Stimulated activated CD4-positive, alpha-beta T cell treated with anti-CD3 and anti-CD28 coated beads, Interleukin-1b, Interleukin-23, amount 100 ng/mL, for 48 hours (primary cell): ENCODE measurements around the gene NR5A2.

Source experiments
- DNase-seq: peaks from one replicate; pipeline ENCODE4 v3.0.0-alpha.2; 2020

Gene NR5A2

DNA sequence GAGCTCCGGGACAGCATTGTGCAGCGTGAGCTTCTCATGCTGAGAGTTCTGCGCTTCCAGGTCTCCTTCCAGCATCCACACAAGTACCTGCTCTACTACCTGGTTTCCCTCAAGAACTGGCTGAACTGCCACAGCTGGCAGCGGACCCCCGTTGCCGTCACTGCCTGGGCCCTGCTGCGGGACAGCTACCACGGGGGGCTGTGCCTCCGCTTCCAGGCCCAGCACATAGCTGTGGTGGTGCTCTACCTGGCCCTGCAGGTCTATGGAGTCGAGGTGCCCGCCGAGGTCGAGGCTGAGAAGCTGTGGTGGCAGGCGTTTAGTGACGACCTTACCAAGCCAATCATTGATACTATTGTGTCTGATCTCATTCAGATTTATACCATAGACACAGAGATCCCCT, 186.4 kb downstream of the NR5A2 start:
- DNase-seq: no peak

DNA sequence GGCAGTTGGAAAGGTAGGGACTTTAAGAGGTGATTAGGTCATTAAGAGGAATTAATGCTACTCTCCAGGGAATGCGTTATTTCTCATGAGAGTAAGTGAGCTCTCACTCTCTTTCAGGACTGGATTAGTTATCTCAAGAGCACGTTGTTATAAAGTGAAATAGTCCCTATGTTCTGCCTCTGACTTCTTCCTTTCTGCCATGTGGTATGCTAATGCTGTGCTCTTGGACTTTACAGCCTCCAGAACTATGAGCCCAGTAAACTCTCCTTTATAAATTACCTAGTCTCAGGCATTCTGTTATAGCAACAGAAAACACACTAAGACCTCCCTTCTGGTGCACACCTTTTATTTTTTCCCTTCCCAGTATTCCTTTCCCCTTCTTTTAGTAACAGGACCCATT, 187.8 kb downstream of the NR5A2 start:
- no peak for DNase-seq

DNA sequence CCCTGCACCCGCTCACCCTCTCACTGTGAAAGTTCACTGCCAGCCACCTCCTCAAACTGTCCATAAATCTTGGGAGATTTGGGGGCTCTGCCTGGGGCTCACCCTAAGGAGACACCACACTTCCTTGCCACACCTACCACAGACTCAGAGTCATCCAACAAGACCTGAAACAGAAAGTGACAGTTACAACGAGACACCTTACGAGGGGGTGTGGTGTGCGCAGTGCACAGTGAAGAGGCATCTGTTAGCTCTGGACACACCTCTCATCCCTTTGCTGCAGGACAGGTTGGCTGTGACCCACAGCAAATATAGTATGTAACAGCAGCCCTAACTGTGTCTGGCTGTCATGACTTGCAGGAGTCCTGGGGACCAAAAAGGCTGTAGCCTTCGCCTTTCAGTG, 190.2 kb downstream of the NR5A2 start:
- no peak for DNase-seq

DNA sequence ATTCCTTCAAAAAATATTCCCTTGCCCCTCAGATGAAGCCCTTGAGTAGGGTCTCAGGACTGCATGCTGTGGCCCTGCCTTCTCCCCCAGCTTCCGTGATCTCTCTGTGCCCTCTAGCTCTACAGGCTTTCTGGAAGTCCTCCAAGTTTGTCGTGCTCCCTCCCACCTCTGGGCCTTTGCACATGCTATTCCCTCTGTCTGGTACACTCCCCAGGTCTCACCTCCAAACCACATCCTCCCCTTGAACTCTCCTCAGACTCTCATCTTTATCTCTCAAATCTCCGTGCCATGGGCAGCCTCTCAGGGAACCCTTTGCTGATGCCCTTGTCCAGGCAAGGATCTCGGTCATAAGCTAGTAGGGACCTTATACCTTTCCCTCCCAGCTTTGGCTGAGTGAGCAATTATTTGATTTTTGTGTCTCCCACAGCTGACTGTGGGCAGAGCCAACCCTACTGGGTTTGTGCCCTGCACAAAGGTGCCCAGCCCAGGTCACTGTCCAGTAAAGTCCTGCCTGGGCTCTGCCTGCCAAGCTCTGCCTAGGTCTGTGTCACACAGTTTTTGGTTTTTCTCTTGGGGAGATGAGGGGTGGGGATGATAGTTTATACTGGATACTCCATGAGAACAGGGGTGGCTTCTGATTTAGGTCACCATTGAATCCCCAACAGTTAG, 194.2 kb downstream of the NR5A2 start:
- DNase-seq: no peak

DNA sequence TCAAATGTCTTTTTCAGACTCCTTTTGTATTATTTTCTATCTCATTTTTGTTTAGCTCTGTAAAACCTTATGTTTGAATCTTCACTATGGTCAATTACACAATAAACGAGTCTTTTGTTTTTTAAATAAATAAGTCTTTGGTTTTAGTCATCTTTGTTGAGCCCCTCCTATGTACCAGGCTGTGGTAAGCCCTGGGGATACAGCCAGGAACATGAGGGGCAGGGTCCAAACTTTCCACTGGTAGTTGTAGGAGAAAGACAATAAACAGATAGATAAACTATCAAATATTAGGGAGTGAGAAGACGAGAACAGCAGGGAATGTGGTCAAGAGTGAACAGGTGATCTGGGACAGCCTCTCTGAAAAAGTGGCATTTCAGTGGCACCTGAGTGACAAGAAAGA, 195.7 kb downstream of the NR5A2 start:
- DNase-seq: no peak

DNA sequence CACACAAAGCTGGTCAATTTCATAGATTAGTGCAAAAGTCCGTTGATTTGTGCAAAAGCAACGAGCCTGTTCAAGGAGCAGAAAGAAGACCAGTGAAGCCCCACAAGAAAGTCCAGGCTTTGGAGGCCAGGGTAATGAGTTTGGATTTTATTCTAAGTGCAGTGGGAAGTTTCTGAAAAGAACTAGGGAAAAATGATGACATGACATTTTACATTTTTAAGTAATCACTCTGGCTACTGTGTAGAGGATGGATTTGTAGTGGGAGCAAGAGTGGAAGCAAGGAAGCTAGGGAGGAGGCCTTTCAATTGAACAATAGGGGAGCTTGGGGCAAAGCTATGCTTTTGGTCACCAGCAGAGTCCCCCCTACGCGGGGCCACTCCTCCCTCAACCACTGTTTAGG, 196.1 kb downstream of the NR5A2 start:
- DNase-seq: no peak

DNA sequence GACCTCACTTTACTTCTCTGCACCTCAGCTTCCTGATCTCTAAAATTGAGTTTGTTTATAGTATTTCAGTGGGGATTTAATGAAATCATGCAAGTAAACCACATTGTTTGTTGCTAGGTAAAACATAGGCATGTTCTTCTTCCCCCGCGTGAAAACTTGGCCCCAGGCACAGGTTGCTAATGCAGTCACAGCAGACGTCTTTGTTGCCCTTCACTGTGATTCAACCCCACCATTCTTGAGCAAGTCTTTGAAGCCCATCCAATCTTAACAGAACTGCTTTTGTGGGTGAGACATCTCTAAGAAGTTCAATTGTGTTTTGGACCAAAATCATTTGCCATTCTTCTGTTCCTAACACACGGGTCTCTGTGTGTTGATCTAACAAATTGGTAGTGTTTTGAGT, 196.8 kb downstream of the NR5A2 start:
- no peak for DNase-seq

DNA sequence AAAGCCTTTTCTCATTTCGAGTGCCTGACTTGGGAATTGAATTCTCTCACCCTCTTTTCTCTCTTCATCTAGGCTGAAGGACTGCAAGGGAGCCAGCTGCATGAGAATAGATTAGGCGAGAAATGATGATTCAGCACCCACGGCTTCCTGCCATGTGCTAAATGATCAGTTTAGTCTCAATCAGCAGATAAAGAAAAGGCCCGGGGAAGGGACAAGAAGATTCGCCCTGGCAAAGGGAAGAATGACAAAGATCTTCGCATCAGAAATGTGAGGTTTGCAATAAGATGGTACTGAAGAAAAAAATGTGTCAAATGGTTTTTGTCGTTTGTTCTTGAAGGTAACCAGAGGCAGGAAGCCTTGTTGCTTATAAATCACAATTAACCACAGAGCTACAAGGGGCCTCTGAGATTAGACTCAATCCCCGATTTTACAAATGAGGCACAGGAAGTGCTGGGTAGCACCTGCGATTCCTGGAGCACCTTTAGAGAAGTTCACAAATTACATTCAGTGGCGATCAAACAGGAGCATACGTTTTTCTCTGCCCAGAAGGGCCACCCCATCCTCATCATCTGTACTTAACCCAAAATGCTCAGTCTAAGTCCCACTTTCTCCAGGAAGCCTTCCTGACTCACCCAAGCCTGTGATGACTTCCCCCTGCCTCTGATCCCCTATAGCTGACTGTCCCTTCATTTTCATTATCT, 198.9 kb downstream of the NR5A2 start:
- peak; percentile 35 for DNase-seq

DNA sequence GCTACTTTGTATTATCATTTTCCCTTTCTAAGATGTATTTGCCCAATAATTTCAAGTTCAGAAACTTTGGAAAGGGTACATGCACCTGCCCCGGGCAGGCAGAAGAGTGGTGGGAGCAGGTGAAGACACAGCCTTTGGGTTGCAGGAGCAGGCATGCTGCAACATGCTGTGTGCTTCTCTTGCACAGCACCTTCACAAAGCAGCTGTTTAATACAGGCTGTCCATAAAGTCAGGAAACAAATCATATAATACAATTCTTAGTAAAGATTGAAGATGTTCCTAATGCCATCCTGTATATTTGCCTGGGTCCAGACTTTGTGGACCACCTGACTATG, 199.4 kb downstream of the NR5A2 start:
- DNase-seq: no peak
